K562 (cell line): ENCODE measurements around the gene SUGP1. TPM values are rescaled to one million over a fixed set of nuclear protein-coding genes. Genes with fewer than 3 reads are reported as not detected.
A peak's percentile ranks its signal among the peaks of the same experiment; 100 is the strongest.

Experiments
- ATAC-seq: fragments of 200-7000 bp; cut with Tn5 transposase; 3 replicates; pipeline ENCODE4 v1.9.1; 2020; ENCODE audit warnings: moderate library complexity
- BruUV-seq: library from RNA; stranded (reverse); fragments of 400-500 nt; replicated peaks from 2 replicates; lab custom pipeline; 2021; lab: Mats Ljungman, UMichigan
- CTCF ChIA-PET: fragments of 300-600 bp; formaldehyde crosslinking; extraction: SDS; loops from one replicate; lab custom pipeline; 2021; ENCODE audit warnings: low intra/inter-chr PET ratio; lab: Yijun Ruan, JAX
- POLR2A ChIA-PET: fragments of 300-600, 350-650 bp; sonication (Branson Sonifier 250); formaldehyde crosslinking; extraction: SDS; loops from one replicate; lab custom pipeline; 2021; ENCODE audit warnings: antibody characterized with exemption, inconsistent platforms; lab: Yijun Ruan, JAX
- DNase-seq, 4 experiments: peaks; one replicate each; pipeline versions ENCODE4 v3.0.0 to v3.0.0-alpha.2; 2011 to 2018; ENCODE audit warnings: low spot score in 3 of 4, mixed read lengths in 3 of 4; ENCODE audit errors: extremely low read depth in 1 of 4
- FAIRE-seq: peaks from 2 replicates; lab custom pipeline; 2011; peaks lifted over from hg19 to GRCh38; lab: Jason Lieb, UNC
- H2AFZ ChIP-seq: 2 replicates; pipeline ENCODE4 v1.6.0; 2011; ENCODE audit warnings: low read depth, low read length, control low read depth, inconsistent platforms
- H3K27ac ChIP-seq: fragments of 200-600 bp; 3 replicates; pipeline ENCODE4 v1.8.0; 2011; ENCODE audit warnings: low read depth, mild to moderate bottlenecking, control low read depth, inconsistent platforms, low read length, moderate library complexity, mixed read lengths; ENCODE audit errors: extremely low read depth
- H3K27me3 ChIP-seq, 2 experiments: fragments of 300-600 bp in 1 of 2; 2 replicates in 1 of 2; 3 replicates in 1 of 2; pipeline versions ENCODE4 v1.6.0 to v1.8.0; 2011; ENCODE audit warnings: inconsistent platforms in 2 of 2, low read length in 2 of 2, mild to moderate bottlenecking in 1 of 2, mixed read lengths in 1 of 2, moderate library complexity in 1 of 2; ENCODE audit not compliant: control insufficient read depth in 2 of 2, insufficient read depth in 2 of 2
- H3K36me3 ChIP-seq: fragments of 300-600 bp; 3 replicates; pipeline ENCODE4 v1.8.0; 2011; ENCODE audit warnings: mild to moderate bottlenecking, low read length, inconsistent platforms; ENCODE audit not compliant: control insufficient read depth, insufficient read depth
- H3K4me1 ChIP-seq, 2 experiments: fragments of 200-600 bp in 1 of 2; replicated peaks in 1 of 2; 2 replicates in 1 of 2; 3 replicates in 1 of 2; pipeline versions ENCODE4 v1.5.1 to v1.8.0; 2011; ENCODE audit warnings: inconsistent platforms in 2 of 2, low read length in 2 of 2, mild to moderate bottlenecking in 1 of 2, mixed read lengths in 1 of 2, moderate library complexity in 1 of 2; ENCODE audit not compliant: control insufficient read depth in 2 of 2, insufficient read depth in 2 of 2
- H3K4me2 ChIP-seq: 2 replicates; pipeline ENCODE4 v1.6.1; 2011; ENCODE audit warnings: low read length, control low read depth, inconsistent platforms, mixed read lengths; ENCODE audit not compliant: insufficient read depth
- H3K4me3 ChIP-seq: fragments of 200-600 bp; sonication (generic), shearing (Covaris generic); 2 replicates; pipeline ENCODE4 v1.5.1; 2016; ENCODE audit warnings: control low read depth, inconsistent platforms
- H3K79me2 ChIP-seq: fragments of 200-600 bp; 3 replicates; pipeline ENCODE4 v1.8.0; 2011; ENCODE audit warnings: low read length, inconsistent platforms; ENCODE audit not compliant: control insufficient read depth, insufficient read depth
- H3K9ac ChIP-seq, 2 experiments: 2 replicates each; pipeline versions ENCODE4 v1.6.0 to v1.6.1; 2011; ENCODE audit warnings: low read depth in 2 of 2, low read length in 2 of 2, control low read depth in 1 of 2, inconsistent platforms in 1 of 2, mild to moderate bottlenecking in 1 of 2, mixed read lengths in 1 of 2; ENCODE audit not compliant: insufficient read depth in 1 of 2
- H3K9me1 ChIP-seq: one replicate; pipeline ENCODE4 v1.6.0; 2011; ENCODE audit warnings: inconsistent platforms, mild to moderate bottlenecking, low read length, moderate library complexity; ENCODE audit not compliant: control insufficient read depth, insufficient read depth
- H3K9me3 ChIP-seq: replicated peaks from 2 replicates; pipeline ENCODE4 v1.5.1; 2011; ENCODE audit warnings: low read depth, low read length, inconsistent platforms; ENCODE audit not compliant: control insufficient read depth, insufficient read depth
- H4K20me1 ChIP-seq: replicated peaks from 2 replicates; pipeline ENCODE4 v1.6.1; 2011; ENCODE audit warnings: low read length, inconsistent platforms, mixed read lengths; ENCODE audit not compliant: control insufficient read depth, insufficient read depth
- CAMTA2 ChIP-seq: fragments of 250-450 bp; sonication (Bioruptor Pico); conservative IDR thresholded peaks from 2 replicates; pipeline ENCODE4 v1.5.1; 2022
- CCAR2 ChIP-seq: fragments of 200-400 bp; formaldehyde crosslinking; IDR thresholded peaks from 2 replicates; pipeline ENCODE4 v1.6.1; 2017; ENCODE audit warnings: mild to moderate bottlenecking, low read depth, low read length
- GTF2E2 ChIP-seq: fragments of 200-800 bp; sonication (Bioruptor generic); IDR thresholded peaks from 2 replicates; pipeline ENCODE4 v1.6.1; 2016; ENCODE audit warnings: missing genetic modification characterization, missing compliant biosample characterization
- KAT2B ChIP-seq: IDR thresholded peaks from one replicate; pipeline ENCODE4 v1.6.1; 2012; ENCODE audit warnings: low read depth, mild to moderate bottlenecking, control low read depth, inconsistent platforms, low read length, moderate library complexity
- PPARD ChIP-seq: fragments of 250-450 bp; sonication (Bioruptor Pico); IDR thresholded peaks from 2 replicates; pipeline ENCODE4 v1.8.0; 2022; ENCODE audit warnings: inconsistent platforms, mild to moderate bottlenecking, moderate library complexity
- RFX7 ChIP-seq: fragments of 250-450 bp; sonication (Bioruptor Pico); IDR thresholded peaks from 2 replicates; pipeline ENCODE4 v1.5.1; 2021; ENCODE audit warnings: mild to moderate bottlenecking
- SMAD3 ChIP-seq: fragments of 450-650 bp; formaldehyde crosslinking; conservative IDR thresholded peaks from 2 replicates; pipeline ENCODE4 v1.4.0; 2020; ENCODE audit warnings: mild to moderate bottlenecking
- TCF7 ChIP-seq: sonication (generic); IDR thresholded peaks from 2 replicates; pipeline ENCODE4 v1.6.1; 2016; ENCODE audit warnings: antibody characterized with exemption, borderline replicate concordance
- THRAP3 ChIP-seq: fragments of 450-650 bp; IDR thresholded peaks from 2 replicates; pipeline ENCODE4 v1.6.1; 2016; ENCODE audit warnings: mild to moderate bottlenecking, inconsistent platforms, borderline replicate concordance
- ZNF133 ChIP-seq: fragments of 250-450 bp; sonication (Bioruptor Pico); IDR thresholded peaks from 2 replicates; pipeline ENCODE4 v1.4.0; 2020; ENCODE audit warnings: mild to moderate bottlenecking
- ZNF79 ChIP-seq: fragments of 250-450 bp; sonication (Bioruptor Pico); IDR thresholded peaks from 2 replicates; pipeline ENCODE4 v1.4.0; 2020; ENCODE audit warnings: low read depth, mild to moderate bottlenecking, moderate library complexity
- whole genome bisulfite sequencing: fragments of 100-300 bp; shearing (Covaris generic); methylation state at CpG from one replicate; pipeline ENCODE4 v1.1.6; 2016; ENCODE audit warnings: low coverage, mixed read lengths; ENCODE audit not compliant: insufficient coverage; ENCODE audit errors: missing lambda C conversion rate; 5-methylcytosine and 5-hydroxymethylcytosine counted together
- in situ Hi-C: fragments of 300-500 bp; cut with MboI; formaldehyde crosslinking; loops from 4 replicates; pipeline ENCODE4 v1.15.0; 2018; ENCODE audit warnings: inconsistent platforms, mixed read lengths
- intact Hi-C: fragments of 100-400 bp; cut with micrococcal nuclease; formaldehyde crosslinking; loops from 2 replicates; pipeline ENCODE4 v1.14.2; 2022
- polyA plus RNA-seq, 8 experiments: library from polyadenylated mRNA; depleted of rRNA in 4 of 8; stranded (reverse) in 5 of 8; unstranded in 3 of 8; fragments of >200 nt; fragmentation: Nextera tagmentation in 2 of 8; fragmentation: Illumina TruSeq in 1 of 8; extraction: Ambion mirVana in 2 of 8; extraction: Trizol in 1 of 8; gene quantifications; 2 replicates each; pipeline versions ENCODE4 v1.2.1 to v1.2.3, GENCODE V29; 2011 to 2014; ENCODE audit warnings: inconsistent platforms in 1 of 8, missing spikeins in 1 of 8
- total RNA-seq, 7 experiments: library from RNA; depleted of rRNA in 6 of 7; stranded (reverse); fragments of >200 nt in 6 of 7; fragmentation: Illumina TruSeq in 2 of 7; extraction: Trizol in 2 of 7; gene quantifications; 2 replicates each; pipeline versions ENCODE4 v1.2.1 to v1.2.3, GENCODE V29; 2011 to 2021; ENCODE audit warnings: low replicate concordance in 1 of 7
- TF ChIP-seq, protein P1 (sequence below): fragments of 450-650 bp; IDR thresholded peaks from 2 replicates; pipeline ENCODE4 v1.7.0; 2016; ENCODE audit warnings: borderline replicate concordance
- TF ChIP-seq, protein P2 (sequence below), 2 experiments: fragments of 450-650 bp in 1 of 2; IDR thresholded peaks; 2 replicates each; pipeline ENCODE4 v1.6.1; 2011 to 2017; ENCODE audit warnings: low read depth in 2 of 2, antibody characterized with exemption in 1 of 2, borderline replicate concordance in 1 of 2, low read length in 1 of 2, mild to moderate bottlenecking in 1 of 2, mixed read lengths in 1 of 2; ENCODE audit not compliant: control insufficient read depth in 1 of 2
- TF ChIP-seq, protein P3 (sequence below): fragments of 250-450 bp; sonication (Bioruptor Pico); IDR thresholded peaks from 2 replicates; pipeline ENCODE4 v1.8.0; 2022; ENCODE audit warnings: moderate library complexity, mild to moderate bottlenecking, inconsistent platforms

SUGP1 gene
- total and polyA plus RNA-seq, 9 of the 15 experiments (the other 6 are each of a cell fraction or from before 2014, with no cell fraction given) = 1.0 to 53.3 (median 32.4) TPM

DNA sequence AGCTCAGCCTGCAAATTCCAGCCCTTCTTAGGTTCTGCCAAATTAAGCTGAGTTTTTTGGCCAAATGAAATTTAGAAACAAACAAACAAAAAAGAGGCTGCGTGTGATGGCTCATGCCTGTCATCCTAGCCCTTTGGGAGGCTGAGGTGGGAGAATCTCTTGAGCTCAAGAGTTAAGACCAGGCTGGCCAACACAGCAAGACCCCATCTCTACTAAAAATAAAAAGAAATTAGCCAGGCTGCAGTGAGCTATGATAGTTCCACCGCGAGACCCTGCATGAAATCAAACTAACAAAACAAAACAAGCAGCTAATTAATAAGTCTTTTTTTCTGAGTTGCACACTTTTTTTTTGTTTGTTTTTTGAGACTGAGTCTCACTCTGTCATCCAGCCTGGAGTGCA, 90.6 kb downstream of the SUGP1 start (continued):
- TF ChIP-seq CAMTA2 (CRISPR knock-in tag) = no peak
- no peak for TF ChIP-seq ZNF79 (CRISPR knock-in tag)

DNA sequence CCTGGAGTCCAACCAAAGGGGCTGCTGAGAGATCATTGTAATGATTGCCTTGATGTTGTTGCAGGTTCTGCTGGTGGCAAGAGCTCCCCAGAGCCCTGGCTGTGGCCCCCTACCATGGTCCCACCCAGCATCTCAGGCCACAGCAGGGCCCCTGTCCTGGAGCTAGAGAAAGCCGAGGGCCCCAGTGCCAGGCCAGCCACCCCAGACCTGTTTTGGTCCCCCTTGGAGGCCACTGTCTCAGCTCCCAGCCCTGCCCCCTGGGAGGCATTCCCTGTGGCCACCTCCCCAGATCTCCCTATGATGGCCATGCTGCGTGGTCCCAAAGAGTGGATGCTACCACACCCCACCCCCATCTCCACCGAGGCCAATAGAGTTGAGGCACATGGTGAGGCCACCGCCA, 93.1 kb downstream of the SUGP1 start:
- Histone ChIP-seq H3K4me3 (no peak overlapping the region), H4K20me1 (peaks cover 4% of the 10 kb centered on the region; the same call in 1 of the 2 replicates), H3K36me3 (no peaks in the 10 kb centered on the region), H3K4me1 (peaks cover 3 to 26% of the 10 kb centered on the region in 2 experiments; a peak in 4 of 5 replicates), H3K27me3 (peaks cover 17 to 69% of the 10 kb centered on the region in 2 experiments; a peak in 4 of 5 replicates), H2AFZ (no peak overlapping the region), H3K27ac (no peak overlapping the region), H3K4me2 (no peak overlapping the region), H3K9ac (0 out of 4 replicates have a peak overlapping the region, but pooled peaks of 1 of the 2 experiments have one; percentile 45), H3K9me3 (no peaks in the 10 kb centered on the region), H3K9me1 (no peaks in the 10 kb centered on the region), H3K79me2 (no peaks in the 10 kb centered on the region)
- in situ Hi-C loops (no loop called here), intact Hi-C loops (no loop called here)
- WGBS = 0% methylated on average over 4 of the region's 4 CpGs
- POLR2A ChIA-PET = interaction anchor here (1.2 kb wide), 1 partner anchor 12 kb away, joined by 6 read pairs; no protein-coding TSS in a partner anchor
- CTCF ChIA-PET = no interaction called here
- DNase-seq (no peak), ATAC-seq (no peak), FAIRE-seq (no peak)
- BruUV-seq = no TSS peak
- TF ChIP-seq, protein P1, sequence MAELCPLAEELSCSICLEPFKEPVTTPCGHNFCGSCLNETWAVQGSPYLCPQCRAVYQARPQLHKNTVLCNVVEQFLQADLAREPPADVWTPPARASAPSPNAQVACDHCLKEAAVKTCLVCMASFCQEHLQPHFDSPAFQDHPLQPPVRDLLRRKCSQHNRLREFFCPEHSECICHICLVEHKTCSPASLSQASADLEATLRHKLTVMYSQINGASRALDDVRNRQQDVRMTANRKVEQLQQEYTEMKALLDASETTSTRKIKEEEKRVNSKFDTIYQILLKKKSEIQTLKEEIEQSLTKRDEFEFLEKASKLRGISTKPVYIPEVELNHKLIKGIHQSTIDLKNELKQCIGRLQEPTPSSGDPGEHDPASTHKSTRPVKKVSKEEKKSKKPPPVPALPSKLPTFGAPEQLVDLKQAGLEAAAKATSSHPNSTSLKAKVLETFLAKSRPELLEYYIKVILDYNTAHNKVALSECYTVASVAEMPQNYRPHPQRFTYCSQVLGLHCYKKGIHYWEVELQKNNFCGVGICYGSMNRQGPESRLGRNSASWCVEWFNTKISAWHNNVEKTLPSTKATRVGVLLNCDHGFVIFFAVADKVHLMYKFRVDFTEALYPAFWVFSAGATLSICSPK = no peak
- TF ChIP-seq RFX7 (no peak), TCF7 (no peak), ZNF133 (CRISPR knock-in tag) (no peak), PPARD (no peak), GTF2E2 (tag) (no peak), THRAP3 (no peak), KAT2B (no peak), SMAD3 (CRISPR knock-in tag) (no peak), CCAR2 (no peak)
- TF ChIP-seq, protein P2, sequence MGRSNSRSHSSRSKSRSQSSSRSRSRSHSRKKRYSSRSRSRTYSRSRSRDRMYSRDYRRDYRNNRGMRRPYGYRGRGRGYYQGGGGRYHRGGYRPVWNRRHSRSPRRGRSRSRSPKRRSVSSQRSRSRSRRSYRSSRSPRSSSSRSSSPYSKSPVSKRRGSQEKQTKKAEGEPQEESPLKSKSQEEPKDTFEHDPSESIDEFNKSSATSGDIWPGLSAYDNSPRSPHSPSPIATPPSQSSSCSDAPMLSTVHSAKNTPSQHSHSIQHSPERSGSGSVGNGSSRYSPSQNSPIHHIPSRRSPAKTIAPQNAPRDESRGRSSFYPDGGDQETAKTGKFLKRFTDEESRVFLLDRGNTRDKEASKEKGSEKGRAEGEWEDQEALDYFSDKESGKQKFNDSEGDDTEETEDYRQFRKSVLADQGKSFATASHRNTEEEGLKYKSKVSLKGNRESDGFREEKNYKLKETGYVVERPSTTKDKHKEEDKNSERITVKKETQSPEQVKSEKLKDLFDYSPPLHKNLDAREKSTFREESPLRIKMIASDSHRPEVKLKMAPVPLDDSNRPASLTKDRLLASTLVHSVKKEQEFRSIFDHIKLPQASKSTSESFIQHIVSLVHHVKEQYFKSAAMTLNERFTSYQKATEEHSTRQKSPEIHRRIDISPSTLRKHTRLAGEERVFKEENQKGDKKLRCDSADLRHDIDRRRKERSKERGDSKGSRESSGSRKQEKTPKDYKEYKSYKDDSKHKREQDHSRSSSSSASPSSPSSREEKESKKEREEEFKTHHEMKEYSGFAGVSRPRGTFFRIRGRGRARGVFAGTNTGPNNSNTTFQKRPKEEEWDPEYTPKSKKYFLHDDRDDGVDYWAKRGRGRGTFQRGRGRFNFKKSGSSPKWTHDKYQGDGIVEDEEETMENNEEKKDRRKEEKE (IDR thresholded peaks at IDR 0.05; ENCODE audit: borderline replicate concordance in 1 of 2, control insufficient read depth in 1 of 2, low read depth in 2 of 2, low read length in 1 of 2) = no peak
- TF ChIP-seq, protein P3, sequence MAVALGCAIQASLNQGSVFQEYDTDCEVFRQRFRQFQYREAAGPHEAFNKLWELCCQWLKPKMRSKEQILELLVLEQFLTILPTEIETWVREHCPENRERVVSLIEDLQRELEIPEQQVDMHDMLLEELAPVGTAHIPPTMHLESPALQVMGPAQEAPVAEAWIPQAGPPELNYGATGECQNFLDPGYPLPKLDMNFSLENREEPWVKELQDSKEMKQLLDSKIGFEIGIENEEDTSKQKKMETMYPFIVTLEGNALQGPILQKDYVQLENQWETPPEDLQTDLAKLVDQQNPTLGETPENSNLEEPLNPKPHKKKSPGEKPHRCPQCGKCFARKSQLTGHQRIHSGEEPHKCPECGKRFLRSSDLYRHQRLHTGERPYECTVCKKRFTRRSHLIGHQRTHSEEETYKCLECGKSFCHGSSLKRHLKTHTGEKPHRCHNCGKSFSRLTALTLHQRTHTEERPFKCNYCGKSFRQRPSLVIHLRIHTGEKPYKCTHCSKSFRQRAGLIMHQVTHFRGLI (CRISPR knock-in tag) = no peak
